GM12892 (cell line): ENCODE measurements around the gene ZNF213.

ENCODE experiments used
- POLR2AphosphoS5 ChIP-seq: IDR thresholded peaks from 2 replicates; pipeline ENCODE4 v1.6.1; 2011; ENCODE audit warnings: low read depth, low read length, control low read depth
- TAF1 ChIP-seq: IDR thresholded peaks from 2 replicates; pipeline ENCODE4 v1.6.1; 2011; ENCODE audit warnings: low read depth, mild to moderate bottlenecking, control low read depth, low read length, borderline replicate concordance

DNA sequence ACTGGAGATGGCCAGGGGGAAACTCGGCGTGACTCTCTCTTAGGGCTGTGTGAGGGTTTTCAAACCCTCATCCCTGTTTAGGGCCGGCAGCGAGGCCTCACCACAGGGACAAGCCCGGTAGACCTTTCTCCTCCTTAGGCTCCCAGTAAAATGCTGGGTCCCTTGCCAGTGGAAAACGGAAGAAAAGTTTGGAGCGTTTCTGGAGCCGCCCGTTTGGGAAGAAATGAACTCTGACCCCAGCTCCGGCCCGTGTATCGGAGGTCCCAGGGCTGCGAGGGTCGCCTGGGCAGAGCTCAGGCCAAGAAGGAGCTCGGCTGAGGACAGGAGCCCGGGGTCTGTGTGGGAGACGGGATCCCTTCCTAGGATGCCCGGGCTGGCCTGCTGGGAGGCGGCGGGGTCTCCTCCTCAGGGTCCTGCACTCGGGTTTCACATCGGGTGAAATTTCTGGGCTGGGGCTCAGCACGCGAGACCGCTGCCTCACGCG, 23.2 kb downstream of the ZNF213 start:
- TF ChIP-seq POLR2AphosphoS5 (no peak), TAF1 (no peak)
